GM20000 (cell line): Measurements from ENCODE around the gene POC1B.

ENCODE experiments used
- DNase-seq: peaks from one replicate; pipeline ENCODE4 v3.0.0; 2012; ENCODE audit warnings: low spot score
- CTCF ChIP-seq: IDR thresholded peaks from 2 replicates; pipeline ENCODE4 v1.5.1; 2012; ENCODE audit warnings: mild to moderate bottlenecking, control low read depth; ENCODE audit errors: extremely low read depth, missing control alignments

POC1B gene

GRCh38 chr12:89539426-89540223 lies 13.8 kb upstream of the POC1B start:
- DNase-seq: no peak
- TF ChIP-seq CTCF: no peak

GRCh38 chr12:89538897-89539296 lies 13.1 kb upstream of the POC1B start:
- no peak for TF ChIP-seq CTCF
- DNase-seq: no peak

GRCh38 chr12:89537389-89537788 lies 11.5 kb upstream of the POC1B start:
- no peak for TF ChIP-seq CTCF

GRCh38 chr12:89529738-89530137 lies 3.9 kb upstream of the POC1B start:
- peak; percentile 47 for TF ChIP-seq CTCF
- DNase-seq: peak; percentile 57

More at GRCh38 chr12:89537389-89537788, 11.5 kb upstream of the POC1B start:
- no peak for DNase-seq

GRCh38 chr12:89528434-89528833 lies 2.6 kb upstream of the POC1B start:
- no peak for DNase-seq
- no peak for TF ChIP-seq CTCF

GRCh38 chr12:89525305-89525823 lies 483 bp downstream of the POC1B start:
- peak; percentile 64 for DNase-seq
- no peak for TF ChIP-seq CTCF

- peak; percentile 36 for TF ChIP-seq CTCF
- DNase-seq: peak; percentile 92
Observed at GRCh38 chr12:89524541-89525304, 1.1 kb downstream of the POC1B start, which contains the start of gene GALNT4. Gene GALNT4 (minus strand): TSS chr12:89524796. CDS start chr12:89524549, 247 bp downstream.
